Caki2 (cell line): Measurements from ENCODE around the gene FAM131B. TPM values are rescaled to one million over a fixed set of nuclear protein-coding genes. Genes with fewer than 3 reads are reported as not detected.

ENCODE experiments used
- DNase-seq: peaks from one replicate; pipeline ENCODE4 v3.0.0-alpha.2; 2015; ENCODE audit warnings: low read depth
- in situ Hi-C: cut with HindIII; loops from 2 replicates; pipeline ENCODE4 v1.10.0; 2016; ENCODE audit warnings: low sequenced_read_pairs, low pct_unique_long_range_greater_than_20kb, mixed read lengths
- total RNA-seq: library from RNA; depleted of rRNA; stranded (reverse); fragments of >200 nt; shearing (Covaris generic); gene quantifications from 2 replicates; pipeline ENCODE4 v1.2.3, GENCODE V29; 2014; ENCODE audit warnings: low replicate concordance; rRNA removed

Gene FAM131B
- total RNA-seq, 1 experiment from 2014 or later = 0.03 TPM

GRCh38 chr7:143308632-143309031 is 53.9 kb downstream of the FAM131B start:
- in situ Hi-C loops = no loop called here
- no peak for DNase-seq

DNA sequence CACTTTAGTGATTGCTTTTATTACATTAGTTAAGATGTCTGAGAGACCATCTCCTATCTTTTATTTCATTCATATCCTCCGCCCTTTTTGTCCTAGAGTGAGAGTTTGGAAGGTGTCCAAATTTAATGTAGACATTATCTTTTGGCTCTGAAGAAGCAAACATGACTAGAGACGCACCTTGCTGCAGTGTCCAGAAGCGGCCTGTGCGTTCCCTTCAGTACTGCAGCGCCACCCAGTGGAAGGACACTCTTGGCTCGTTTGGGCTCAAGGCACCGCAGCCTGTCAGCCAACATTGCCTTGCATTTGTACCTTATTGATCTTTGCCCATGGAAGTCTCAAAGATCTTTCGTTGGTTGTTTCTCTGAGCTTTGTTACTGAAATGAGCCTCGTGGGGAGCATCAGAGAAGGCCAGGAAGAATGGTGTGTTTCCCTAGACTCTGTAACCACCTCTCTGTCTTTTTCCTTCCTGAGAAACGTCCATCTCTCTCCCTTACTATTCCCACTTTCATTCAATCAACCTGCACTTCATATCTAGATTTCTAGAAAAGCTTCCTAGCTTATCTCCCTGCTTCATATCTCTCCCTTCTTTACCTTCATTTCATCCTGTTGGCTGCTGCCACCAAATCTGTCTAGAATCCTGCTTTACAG is 57.0 kb downstream of the FAM131B start:
- in situ Hi-C loops = no loop called here
- peak; percentile 14 for DNase-seq

GRCh38 chr7:143304938-143305337 is 57.6 kb downstream of the FAM131B start:
- in situ Hi-C loops = no loop called here
- no peak for DNase-seq

- in situ Hi-C loops = no loop called here
- no peak for DNase-seq
These were observed 58.8 kb downstream of the FAM131B start for GRCh38 chr7:143303733-143304132.

Other genes with a start within 250 kb of the FAM131B start
- not detected in 2 replicates for gene PIP, start 230.6 kb downstream of the FAM131B start, total RNA-seq
- not detected in 2 replicates for gene TAS2R39, start 179.3 kb downstream of the FAM131B start, total RNA-seq
- gene TAS2R40, start 140.7 kb downstream of the FAM131B start, total RNA-seq = not detected in 2 replicates
- 107 and 161 TPM in 2 replicates for gene GSTK1, start 99.3 kb downstream of the FAM131B start, total RNA-seq
- 79.0 and 102 TPM in 2 replicates for gene TMEM139, start 77.8 kb downstream of the FAM131B start, total RNA-seq
- 5.6 and 11.9 TPM in 2 replicates for gene CASP2, start 74.4 kb downstream of the FAM131B start, total RNA-seq
- gene CLCN1, start 46.6 kb downstream of the FAM131B start, total RNA-seq = not detected in 2 replicates
- gene ZYX, start 18.6 kb upstream of the FAM131B start, total RNA-seq = 23.2 and 41.3 TPM in 2 replicates
- not detected in 2 replicates for gene EPHA1, start 46.1 kb upstream of the FAM131B start, total RNA-seq
- gene TAS2R60, start 80.7 kb upstream of the FAM131B start, total RNA-seq = not detected in 2 replicates
- not detected in 2 replicates for gene TAS2R41, start 115.2 kb upstream of the FAM131B start, total RNA-seq
- gene CTAGE15, start 209.1 kb upstream of the FAM131B start, total RNA-seq = not detected in 2 replicates